Stomach (tissue), 4 donors: ENCODE results near the gene SLC25A53.
"Not testable (repeated sequence)": the region's sequence is repeated elsewhere in the genome, so short reads cannot be mapped to it uniquely, and the experiment has no call there.

ENCODE experiments used
- POLR2A ChIP-seq, 4 donors: fragments of 450-650 bp; IDR thresholded peaks; one replicate each; pipeline ENCODE4 v1.6.1; 2016; ENCODE audit warnings: antibody characterized with exemption in 4 of 4, control low read depth in 2 of 4, mild to moderate bottlenecking in 1 of 4, moderate library complexity in 1 of 4
- TF ChIP-seq, protein P1 (sequence below), 7 experiments: fragments of 450-650 bp in 4 of 7; fragments of 200-600 bp in 3 of 7; sonication (generic) in 3 of 7; IDR thresholded peaks; one replicate each; pipeline ENCODE4 v1.5.1; 2016 to 2019; ENCODE audit warnings: antibody characterized with exemption in 7 of 7, control low read depth in 2 of 7, mild to moderate bottlenecking in 1 of 7

GRCh38 chrX:104075778-104076445 lies 80.9 kb downstream of the SLC25A53 start, which contains the start of gene TMSB15C:
- TF ChIP-seq, protein P1, sequence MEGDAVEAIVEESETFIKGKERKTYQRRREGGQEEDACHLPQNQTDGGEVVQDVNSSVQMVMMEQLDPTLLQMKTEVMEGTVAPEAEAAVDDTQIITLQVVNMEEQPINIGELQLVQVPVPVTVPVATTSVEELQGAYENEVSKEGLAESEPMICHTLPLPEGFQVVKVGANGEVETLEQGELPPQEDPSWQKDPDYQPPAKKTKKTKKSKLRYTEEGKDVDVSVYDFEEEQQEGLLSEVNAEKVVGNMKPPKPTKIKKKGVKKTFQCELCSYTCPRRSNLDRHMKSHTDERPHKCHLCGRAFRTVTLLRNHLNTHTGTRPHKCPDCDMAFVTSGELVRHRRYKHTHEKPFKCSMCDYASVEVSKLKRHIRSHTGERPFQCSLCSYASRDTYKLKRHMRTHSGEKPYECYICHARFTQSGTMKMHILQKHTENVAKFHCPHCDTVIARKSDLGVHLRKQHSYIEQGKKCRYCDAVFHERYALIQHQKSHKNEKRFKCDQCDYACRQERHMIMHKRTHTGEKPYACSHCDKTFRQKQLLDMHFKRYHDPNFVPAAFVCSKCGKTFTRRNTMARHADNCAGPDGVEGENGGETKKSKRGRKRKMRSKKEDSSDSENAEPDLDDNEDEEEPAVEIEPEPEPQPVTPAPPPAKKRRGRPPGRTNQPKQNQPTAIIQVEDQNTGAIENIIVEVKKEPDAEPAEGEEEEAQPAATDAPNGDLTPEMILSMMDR (IDR thresholded peaks at IDR 0.05) = not testable (repeated sequence)
- TF ChIP-seq POLR2A (IDR thresholded peaks at IDR 0.05) = not testable (repeated sequence)
